Measurements from ENCODE around the gene STAG1.

DNA sequence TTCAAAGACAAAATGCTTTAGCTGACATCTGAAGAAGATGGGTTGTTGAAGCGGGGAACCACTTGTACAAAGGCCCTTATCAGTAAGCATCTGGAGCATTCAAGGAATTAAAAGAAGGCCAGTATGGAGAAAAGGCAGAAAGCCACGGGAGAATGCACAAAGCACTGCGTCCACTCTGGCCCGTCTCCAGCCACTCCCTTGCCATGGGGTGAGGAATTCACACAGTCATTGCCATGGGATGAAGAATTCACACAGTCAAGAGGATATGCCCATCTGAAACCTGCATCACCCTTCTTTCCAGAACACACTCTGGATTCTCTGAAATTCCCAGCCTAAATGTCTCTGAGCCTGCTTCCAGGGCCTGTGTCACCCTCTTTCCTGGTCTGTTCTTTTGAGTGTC is 26.7 kb upstream of the STAG1 start:
- TF ChIP-seq POLR2AphosphoS5 (IDR thresholded peaks at IDR 0.05) = no peak
- TF ChIP-seq, protein P1, sequence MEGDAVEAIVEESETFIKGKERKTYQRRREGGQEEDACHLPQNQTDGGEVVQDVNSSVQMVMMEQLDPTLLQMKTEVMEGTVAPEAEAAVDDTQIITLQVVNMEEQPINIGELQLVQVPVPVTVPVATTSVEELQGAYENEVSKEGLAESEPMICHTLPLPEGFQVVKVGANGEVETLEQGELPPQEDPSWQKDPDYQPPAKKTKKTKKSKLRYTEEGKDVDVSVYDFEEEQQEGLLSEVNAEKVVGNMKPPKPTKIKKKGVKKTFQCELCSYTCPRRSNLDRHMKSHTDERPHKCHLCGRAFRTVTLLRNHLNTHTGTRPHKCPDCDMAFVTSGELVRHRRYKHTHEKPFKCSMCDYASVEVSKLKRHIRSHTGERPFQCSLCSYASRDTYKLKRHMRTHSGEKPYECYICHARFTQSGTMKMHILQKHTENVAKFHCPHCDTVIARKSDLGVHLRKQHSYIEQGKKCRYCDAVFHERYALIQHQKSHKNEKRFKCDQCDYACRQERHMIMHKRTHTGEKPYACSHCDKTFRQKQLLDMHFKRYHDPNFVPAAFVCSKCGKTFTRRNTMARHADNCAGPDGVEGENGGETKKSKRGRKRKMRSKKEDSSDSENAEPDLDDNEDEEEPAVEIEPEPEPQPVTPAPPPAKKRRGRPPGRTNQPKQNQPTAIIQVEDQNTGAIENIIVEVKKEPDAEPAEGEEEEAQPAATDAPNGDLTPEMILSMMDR (IDR thresholded peaks at IDR 0.05) = no peak

Measured in stomach (tissue), 4 donors.